Heart right ventricle (tissue), 16 donors: ENCODE data around the gene GLS. TPM values are rescaled to one million over a fixed set of nuclear protein-coding genes. Genes with fewer than 3 reads are reported as not detected.

Source experiments
- ATAC-seq, 8 donors: fragments of 200-7000 bp; cut with Tn5 transposase; one replicate each; pipeline ENCODE4 v1.9.1; 2020; ENCODE audit warnings: mild to moderate bottlenecking in 8 of 8, moderate library complexity in 8 of 8, moderate number of reproducible peaks in 1 of 8
- DNase-seq, 2 donors: peaks; one replicate each; pipeline ENCODE4 v3.0.0-alpha.2; 2020
- H3K27ac ChIP-seq, 10 donors: fragments of 200-600 bp; sonication (generic) in 2 of 10; one replicate each; pipeline versions ENCODE4 v1.5.0 to v1.8.0; 2020 to 2022; ENCODE audit warnings: mild to moderate bottlenecking in 3 of 10
- H3K27me3 ChIP-seq, 7 donors: fragments of 200-600 bp; one replicate each; pipeline ENCODE4 v1.8.0; 2021 to 2022; ENCODE audit warnings: mild to moderate bottlenecking in 2 of 7
- H3K36me3 ChIP-seq, 9 donors: fragments of 200-600 bp; sonication (generic) in 1 of 9; one replicate each; pipeline versions ENCODE4 v1.5.0 to v1.8.0; 2020 to 2022; ENCODE audit warnings: mild to moderate bottlenecking in 2 of 9
- H3K4me1 ChIP-seq, 9 donors: fragments of 200-600 bp; sonication (generic) in 1 of 9; one replicate each; pipeline versions ENCODE4 v1.5.0 to v1.8.0; 2020 to 2022; ENCODE audit warnings: mild to moderate bottlenecking in 4 of 9
- H3K4me3 ChIP-seq, 10 donors: fragments of 200-600 bp; sonication (generic) in 2 of 10; one replicate each; pipeline versions ENCODE4 v1.5.0 to v1.8.0; 2020 to 2022; ENCODE audit warnings: mild to moderate bottlenecking in 7 of 10, moderate library complexity in 2 of 10
- H3K9me3 ChIP-seq, 11 donors: fragments of 200-600 bp in 10 of 11; sonication (generic) in 2 of 11; one replicate each; pipeline versions ENCODE4 v1.5.0 to v1.8.0; 2013 to 2022; ENCODE audit warnings: mild to moderate bottlenecking in 2 of 11, control low read depth in 1 of 11, moderate library complexity in 1 of 11
- WGBS, 2 donors: extraction: QIAGEN DNeasy Blood & Tissue Kit; methylation state at CpG; one replicate each; pipeline ENCODE4 v1.1.7; 2013; ENCODE audit warnings: inconsistent platforms in 1 of 2; 5-methylcytosine and 5-hydroxymethylcytosine counted together
- intact Hi-C, 10 donors: fragments of 100-400 bp; cut with DNase I; formaldehyde crosslinking; loops; one replicate each; pipeline versions ENCODE4 v1.11.1 to v1.14.2; 2022
- polyA plus RNA-seq, 2 donors: library from polyadenylated mRNA; stranded (reverse); fragments of 200-250 nt; gene quantifications; one replicate each; pipeline ENCODE4 v1.2.3, GENCODE V29; 2013
- total RNA-seq, 10 donors: library from RNA; stranded (reverse); fragmentation: NEBNext Ultra II Directional in 3 of 10; extraction: Animal tissue kit (Norgen Biotek cat#: 25700) in 3 of 10; gene quantifications; one replicate each; pipeline versions ENCODE4 v1.2.1 to v1.2.4, GENCODE V29; 2021 to 2023
- TF ChIP-seq, protein P1 (sequence below), 9 donors: fragments of 200-600 bp; sonication (generic) in 2 of 9; IDR thresholded peaks; one replicate each; pipeline versions ENCODE4 v1.5.0 to v1.8.0; 2021 to 2022; ENCODE audit warnings: antibody characterized with exemption in 9 of 9, mild to moderate bottlenecking in 5 of 9, moderate library complexity in 1 of 9
- donor health status: Arrhythmogenic right ventricular cardiomyopathy.
- donor health status: ischemic (EF 13 %, LVEDD 7.1; RV severe dilation, severe dysfunction).
- donor health status: healthy with polysubstance abuse.
- donor health status: DM: no; HTN: yes; CAD: no.
- donor health status: DM: no; HTN: no; CAD: no.
- donor health status: ischemic (EF 25% LVEDD 6.9; RV normal size, moderate dysfunction).
- donor health status: ischemic (EF 25% LVEDD 5.7; RV mildly dilated, moderate dysfunction).
- donor health status: healthy.
- donor health status: DM: yes; HTN: yes; CAD: no.
- donor health status: Ischemic cardiomyopathy.
- donor health status: ischemic (EF 35%, LVEDD 5.7; RV mildly dilated, moderate dysfunction).
- donor health status: nonischemic (EF 11% LVEDD 7.7; RV severe dilation, severe dysfunction).
- donor health status: DM: yes; HTN: yes; CAD: no.
- donor health status: PGD.
- donor health status: ischemic (EF 29% LVEDD 5.4; RV normal size, mild dysfunction).
- donor health status: nonischemic (EF 23%, LVEDD 6.1; RV moderate dilation, normal function).

Gene GLS
- total and polyA plus RNA-seq, 12 donors = 17.1 to 73.5 (median 54.3) TPM

GRCh38 chr2:190984595-190984994 is 104.0 kb downstream of the GLS start:
- Histone ChIP-seq H3K36me3 (peaks cover 0 to 100% (median 71%) of the 10 kb centered on the region in 9 donors), H3K27ac (no peak overlapping the region), H3K27me3 (no peaks in the 10 kb centered on the region), H3K9me3 (no peaks in the 10 kb centered on the region), H3K4me3 (no peak overlapping the region), H3K4me1 (peaks cover 0 to 35% (median 20%) of the 10 kb centered on the region in 9 donors)
- TF ChIP-seq, protein P1, sequence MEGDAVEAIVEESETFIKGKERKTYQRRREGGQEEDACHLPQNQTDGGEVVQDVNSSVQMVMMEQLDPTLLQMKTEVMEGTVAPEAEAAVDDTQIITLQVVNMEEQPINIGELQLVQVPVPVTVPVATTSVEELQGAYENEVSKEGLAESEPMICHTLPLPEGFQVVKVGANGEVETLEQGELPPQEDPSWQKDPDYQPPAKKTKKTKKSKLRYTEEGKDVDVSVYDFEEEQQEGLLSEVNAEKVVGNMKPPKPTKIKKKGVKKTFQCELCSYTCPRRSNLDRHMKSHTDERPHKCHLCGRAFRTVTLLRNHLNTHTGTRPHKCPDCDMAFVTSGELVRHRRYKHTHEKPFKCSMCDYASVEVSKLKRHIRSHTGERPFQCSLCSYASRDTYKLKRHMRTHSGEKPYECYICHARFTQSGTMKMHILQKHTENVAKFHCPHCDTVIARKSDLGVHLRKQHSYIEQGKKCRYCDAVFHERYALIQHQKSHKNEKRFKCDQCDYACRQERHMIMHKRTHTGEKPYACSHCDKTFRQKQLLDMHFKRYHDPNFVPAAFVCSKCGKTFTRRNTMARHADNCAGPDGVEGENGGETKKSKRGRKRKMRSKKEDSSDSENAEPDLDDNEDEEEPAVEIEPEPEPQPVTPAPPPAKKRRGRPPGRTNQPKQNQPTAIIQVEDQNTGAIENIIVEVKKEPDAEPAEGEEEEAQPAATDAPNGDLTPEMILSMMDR (IDR thresholded peaks at IDR 0.05) = no peak
- 84 to 86% methylated on average over 5 of the region's 5 CpGs for WGBS, 2 donors
- no peak for DNase-seq
- ATAC-seq = no peak
- intact Hi-C loops = no loop called here

GRCh38 chr2:190986221-190986953 is 105.8 kb downstream of the GLS start:
- TF ChIP-seq, protein P1 (IDR thresholded peaks at IDR 0.05) = no peak
- 85 to 86% methylated on average over 13 of the region's 13 CpGs for WGBS, 2 donors
- H3K9me3 ChIP-seq = no peaks in the 10 kb centered on the region
- intact Hi-C loops = no loop called here
- DNase-seq = no peak
- ATAC-seq = peak in 2 of 8 donors; percentile 29 to 56
- H3K27ac ChIP-seq = no peak overlapping the region
- no peak overlapping the region for H3K4me3 ChIP-seq
- peaks cover 0 to 17% (median 2%) of the 10 kb centered on the region in 9 donors for H3K4me1 ChIP-seq
- peaks cover 0 to 100% (median 88%) of the 10 kb centered on the region in 9 donors for H3K36me3 ChIP-seq
- H3K27me3 ChIP-seq = no peaks in the 10 kb centered on the region

DNA sequence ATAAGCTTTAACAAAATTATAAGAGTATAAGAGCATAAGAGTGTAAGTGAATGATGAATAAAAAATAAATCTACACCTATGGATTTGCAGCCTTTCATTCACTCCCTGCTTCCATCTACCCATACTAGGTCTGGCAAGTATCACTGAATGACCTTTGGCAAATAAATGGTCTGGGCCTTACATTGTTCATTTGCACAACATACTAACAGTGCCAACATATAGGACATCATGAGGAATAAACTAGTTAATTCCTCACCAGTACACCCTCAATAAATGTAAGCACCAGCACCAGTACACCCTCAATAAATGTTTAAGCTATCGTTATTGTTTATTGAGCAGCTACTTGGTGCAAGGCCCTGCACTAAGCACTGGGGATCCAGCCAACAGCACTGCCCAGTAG is 106.5 kb downstream of the GLS start:
- H3K4me3 ChIP-seq = no peak overlapping the region
- H3K36me3 ChIP-seq = peaks cover 0 to 100% (median 87%) of the 10 kb centered on the region in 9 donors
- peaks cover 0 to 13% (median 0%) of the 10 kb centered on the region in 9 donors for H3K4me1 ChIP-seq
- intact Hi-C loops = no loop called here
- no peak for ATAC-seq
- H3K9me3 ChIP-seq = no peaks in the 10 kb centered on the region
- no peaks in the 10 kb centered on the region for H3K27me3 ChIP-seq
- no peak overlapping the region for H3K27ac ChIP-seq
- WGBS, 2 donors = 97 to 100% methylated on average over 1 of the region's 1 CpG
- TF ChIP-seq, protein P1 (IDR thresholded peaks at IDR 0.05) = no peak
- no peak for DNase-seq

DNA sequence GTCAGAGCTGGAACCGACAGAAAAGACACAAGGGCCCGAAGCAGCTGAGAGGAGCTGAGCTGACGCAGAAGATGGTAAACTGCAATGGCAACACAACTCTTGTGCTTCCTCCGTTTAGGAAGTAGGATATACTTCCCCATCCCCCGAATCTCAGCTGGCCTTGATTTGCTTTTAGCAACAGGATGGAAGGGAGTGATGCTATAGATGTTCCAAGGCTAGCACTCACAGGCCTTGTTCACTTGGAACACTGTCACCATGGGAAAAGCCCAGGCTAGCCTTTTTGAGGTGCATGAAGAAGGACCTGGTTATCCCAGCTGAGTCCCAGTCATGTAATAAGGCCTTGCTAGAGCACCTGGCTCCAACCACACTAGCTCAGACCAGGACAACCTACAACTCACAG is 107.3 kb downstream of the GLS start:
- 95 to 97% methylated on average over 5 of the region's 5 CpGs for WGBS, 2 donors

More for the DNA sequence above, 107.3 kb downstream of the GLS start:
- ATAC-seq (no peak), DNase-seq (no peak)
- Histone ChIP-seq H3K27me3 (no peaks in the 10 kb centered on the region), H3K9me3 (no peaks in the 10 kb centered on the region), H3K4me3 (no peak overlapping the region), H3K36me3 (peaks cover 0 to 100% (median 80%) of the 10 kb centered on the region in 9 donors), H3K4me1 (peaks cover 0 to 13% (median 0%) of the 10 kb centered on the region in 9 donors), H3K27ac (no peak overlapping the region)
- TF ChIP-seq, protein P1 (IDR thresholded peaks at IDR 0.05) = no peak
- intact Hi-C loops = no loop called here
